ENCODE data around the gene ZRANB2. TPM values are rescaled to one million over a fixed set of nuclear protein-coding genes. Genes with fewer than 3 reads are reported as not detected.

The ZRANB2 gene
- total and polyA plus RNA-seq, 2 donors (not counting 1 experiment from before 2014, with no cell fraction given), result 46.9 to 160 TPM

DNA sequence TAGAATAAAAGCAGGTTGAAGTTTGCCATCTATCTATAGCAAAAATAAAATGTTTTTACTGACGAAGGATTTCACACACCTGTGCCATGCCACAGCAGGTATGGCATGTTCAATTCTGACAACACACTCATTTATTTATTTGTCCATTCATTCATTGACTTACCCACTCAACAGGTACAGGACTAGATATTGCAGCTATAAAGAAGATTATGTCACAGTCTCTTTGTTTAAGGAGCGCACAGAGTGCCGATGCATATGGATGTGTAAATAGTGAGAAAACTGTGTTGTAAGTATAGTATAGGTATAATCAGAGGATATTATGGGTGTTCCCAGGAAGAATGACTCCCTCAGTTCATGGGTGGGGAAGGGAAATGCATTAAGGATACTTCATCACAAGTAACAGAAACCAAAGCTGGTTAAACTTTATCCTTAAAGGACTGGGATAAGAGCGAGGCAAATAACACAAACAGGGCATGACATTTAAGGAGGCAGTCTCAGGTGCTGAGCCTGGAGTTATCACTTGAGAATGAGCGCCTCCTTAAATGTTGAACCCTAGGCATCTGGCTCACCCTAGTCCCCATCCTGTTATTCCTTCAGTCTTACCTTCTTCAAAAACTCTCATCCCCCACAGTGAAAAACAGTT lies 7.9 kb upstream of the ZRANB2 start:
- no peaks in the 10 kb centered on the region for H3K4me1 ChIP-seq (ENCODE audit: control insufficient read depth in 2 of 2, insufficient read depth in 2 of 2, low read length in 2 of 2)
- H3K9me3 ChIP-seq (ENCODE audit: control extremely low read depth in 1 of 3, control insufficient read depth in 2 of 3, insufficient read depth in 1 of 3, low read length in 2 of 3), result no peaks in the 10 kb centered on the region
- no peaks in the 10 kb centered on the region for H3K79me2 ChIP-seq (ENCODE audit: control insufficient read depth, insufficient read depth, low read length)
- no peaks in the 10 kb centered on the region for H3K4me1 Mint-ChIP-seq
- H3K27me3 Mint-ChIP-seq, result peaks cover 39% of the 10 kb centered on the region
- H3K27ac Mint-ChIP-seq, result no peak overlapping the region
- no peak overlapping the region for H3K4me3 ChIP-seq (ENCODE audit: control extremely low read depth in 1 of 5, extremely low read depth in 1 of 5, insufficient read depth in 1 of 5, low read depth in 2 of 5, low read length in 4 of 5)
- H3K27ac ChIP-seq (ENCODE audit: low read length in 2 of 2), result no peak overlapping the region
- H3K27me3 ChIP-seq (replicated peaks in 1 of 4; ENCODE audit: control extremely low read depth in 1 of 4, control insufficient read depth in 3 of 4, insufficient read depth in 4 of 4, low read length in 3 of 4), result peaks cover 0 to 17% (median 5%) of the 10 kb centered on the region in 4 experiments
- no peak for DNase-seq
- no peak for TF ChIP-seq EZH2 (IDR thresholded peaks at IDR 0.05; ENCODE audit: borderline replicate concordance, insufficient read depth, low read depth, low read length, poor library complexity, severe bottlenecking)
- TF ChIP-seq, protein P1, sequence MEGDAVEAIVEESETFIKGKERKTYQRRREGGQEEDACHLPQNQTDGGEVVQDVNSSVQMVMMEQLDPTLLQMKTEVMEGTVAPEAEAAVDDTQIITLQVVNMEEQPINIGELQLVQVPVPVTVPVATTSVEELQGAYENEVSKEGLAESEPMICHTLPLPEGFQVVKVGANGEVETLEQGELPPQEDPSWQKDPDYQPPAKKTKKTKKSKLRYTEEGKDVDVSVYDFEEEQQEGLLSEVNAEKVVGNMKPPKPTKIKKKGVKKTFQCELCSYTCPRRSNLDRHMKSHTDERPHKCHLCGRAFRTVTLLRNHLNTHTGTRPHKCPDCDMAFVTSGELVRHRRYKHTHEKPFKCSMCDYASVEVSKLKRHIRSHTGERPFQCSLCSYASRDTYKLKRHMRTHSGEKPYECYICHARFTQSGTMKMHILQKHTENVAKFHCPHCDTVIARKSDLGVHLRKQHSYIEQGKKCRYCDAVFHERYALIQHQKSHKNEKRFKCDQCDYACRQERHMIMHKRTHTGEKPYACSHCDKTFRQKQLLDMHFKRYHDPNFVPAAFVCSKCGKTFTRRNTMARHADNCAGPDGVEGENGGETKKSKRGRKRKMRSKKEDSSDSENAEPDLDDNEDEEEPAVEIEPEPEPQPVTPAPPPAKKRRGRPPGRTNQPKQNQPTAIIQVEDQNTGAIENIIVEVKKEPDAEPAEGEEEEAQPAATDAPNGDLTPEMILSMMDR (IDR thresholded peaks at IDR 0.05), result no peak
- no peak overlapping the region for H2AFZ ChIP-seq (ENCODE audit: insufficient read depth, low read depth, low read length, poor library complexity, severe bottlenecking)
- ATAC-seq (ENCODE audit: low read depth), result no peak
- intact Hi-C loops (cut with micrococcal nuclease), result no loop called here
- 100% methylated on average over 4 of the region's 5 CpGs for WGBS (ENCODE audit: insufficient coverage)
- no peak overlapping the region for H3K4me3 Mint-ChIP-seq
- no peaks in the 10 kb centered on the region for H3K36me3 ChIP-seq (replicated peaks in 1 of 2; ENCODE audit: control extremely low read depth in 1 of 2, control insufficient read depth in 1 of 2, extremely low read depth in 1 of 2, insufficient read depth in 2 of 2, low read length in 1 of 2)
- no peaks in the 10 kb centered on the region for H3K9me3 Mint-ChIP-seq (ENCODE audit: insufficient read depth)
- CTCF ChIA-PET, result no interaction called here
- H4K20me1 ChIP-seq (ENCODE audit: control insufficient read depth, insufficient read depth, low read length, poor library complexity, severe bottlenecking), result no peaks in the 10 kb centered on the region
- no peak overlapping the region for H3K4me2 ChIP-seq (replicated peaks; ENCODE audit: low read depth, low read length, poor library complexity, severe bottlenecking)
- POLR2A ChIA-PET, result no interaction called here
- no peak overlapping the region for H3K9ac ChIP-seq (ENCODE audit: low read length)

DNA sequence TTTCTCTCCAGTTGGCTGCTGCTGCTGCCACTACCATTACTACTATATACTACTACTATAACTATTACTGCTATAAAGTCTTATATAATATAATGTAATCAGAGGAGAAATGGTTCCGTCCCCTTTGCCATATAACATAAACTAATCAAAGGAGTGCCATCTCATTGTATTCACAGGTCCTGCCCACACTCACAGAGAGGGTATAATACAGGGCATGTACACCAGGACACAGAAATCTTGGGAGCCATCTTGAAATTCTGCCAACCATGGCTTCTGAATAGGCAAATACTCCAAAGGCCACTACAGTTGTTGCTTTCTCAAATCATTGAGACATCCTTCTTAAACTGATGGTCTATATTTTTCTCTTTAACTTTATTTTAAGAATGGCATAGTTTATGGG lies 6.9 kb upstream of the ZRANB2 start:
- no peak overlapping the region for H3K4me3 ChIP-seq (ENCODE audit: control extremely low read depth in 1 of 5, extremely low read depth in 1 of 5, insufficient read depth in 1 of 5, low read depth in 2 of 5, low read length in 4 of 5)
- no peak for ATAC-seq (ENCODE audit: low read depth)
- Mint-ChIP-seq H3K4me3 (no peak overlapping the region), H3K9me3 (ENCODE audit: insufficient read depth) (no peaks in the 10 kb centered on the region), H3K27ac (no peak overlapping the region), H3K27me3 (peaks cover 48% of the 10 kb centered on the region), H3K4me1 (no peaks in the 10 kb centered on the region)
- H3K79me2 ChIP-seq (ENCODE audit: control insufficient read depth, insufficient read depth, low read length), result no peaks in the 10 kb centered on the region
- H3K4me1 ChIP-seq (ENCODE audit: control insufficient read depth in 2 of 2, insufficient read depth in 2 of 2, low read length in 2 of 2), result no peaks in the 10 kb centered on the region
- no peaks in the 10 kb centered on the region for H4K20me1 ChIP-seq (ENCODE audit: control insufficient read depth, insufficient read depth, low read length, poor library complexity, severe bottlenecking)
- H3K27me3 ChIP-seq (replicated peaks in 1 of 4; ENCODE audit: control extremely low read depth in 1 of 4, control insufficient read depth in 3 of 4, insufficient read depth in 4 of 4, low read length in 3 of 4), result peaks cover 0 to 24% (median 6%) of the 10 kb centered on the region in 4 experiments
- no peaks in the 10 kb centered on the region for H3K36me3 ChIP-seq (replicated peaks in 1 of 2; ENCODE audit: control extremely low read depth in 1 of 2, control insufficient read depth in 1 of 2, extremely low read depth in 1 of 2, insufficient read depth in 2 of 2, low read length in 1 of 2)
- no peak overlapping the region for H3K9ac ChIP-seq (ENCODE audit: low read length)
- intact Hi-C loops (cut with micrococcal nuclease), result no loop called here
- no peak for DNase-seq
- TF ChIP-seq EZH2 (IDR thresholded peaks at IDR 0.05; ENCODE audit: borderline replicate concordance, insufficient read depth, low read depth, low read length, poor library complexity, severe bottlenecking), result no peak
- TF ChIP-seq, protein P1 (IDR thresholded peaks at IDR 0.05), result no peak
- CTCF ChIA-PET, result no interaction called here
- no CpG with 5 or more reads among the region's 1 CpG for WGBS (ENCODE audit: insufficient coverage)
- H3K4me2 ChIP-seq (replicated peaks; ENCODE audit: low read depth, low read length, poor library complexity, severe bottlenecking), result no peak overlapping the region
- peaks cover 0 to 1% (median 0%) of the 10 kb centered on the region in 3 donors for H3K9me3 ChIP-seq (ENCODE audit: control extremely low read depth in 1 of 3, control insufficient read depth in 2 of 3, insufficient read depth in 1 of 3, low read length in 2 of 3)
- H3K27ac ChIP-seq (ENCODE audit: low read length in 2 of 2), result no peak overlapping the region
- H2AFZ ChIP-seq (ENCODE audit: insufficient read depth, low read depth, low read length, poor library complexity, severe bottlenecking), result no peak overlapping the region
- POLR2A ChIA-PET, result no interaction called here

Measured in B cell (primary cell).